Parathyroid adenoma (tissue), 2 donors: Measurements from ENCODE around the gene POLDIP2.

ENCODE experiments used
- H2AFZ ChIP-seq: fragments of 300-600 bp; sonication (generic); one replicate; pipeline ENCODE4 v1.7.0; 2017; ENCODE audit warnings: antibody characterized with exemption, mild to moderate bottlenecking
- H3K27ac ChIP-seq: fragments of 300-600 bp; sonication (generic); one replicate; pipeline ENCODE4 v1.7.0; 2017
- H3K27me3 ChIP-seq: fragments of 300-600 bp; sonication (generic); one replicate; pipeline ENCODE4 v1.7.0; 2017; ENCODE audit warnings: low read length; ENCODE audit not compliant: control insufficient read depth, insufficient read depth
- H3K36me3 ChIP-seq: fragments of 300-600 bp; sonication (generic); one replicate; pipeline ENCODE4 v1.7.0; 2017; ENCODE audit warnings: low read length; ENCODE audit not compliant: control insufficient read depth, insufficient read depth
- H3K4me1 ChIP-seq: fragments of 300-600 bp; sonication (generic); one replicate; pipeline ENCODE4 v1.7.0; 2017; ENCODE audit warnings: control low read depth
- H3K4me2 ChIP-seq: fragments of 300-600 bp; sonication (generic); one replicate; pipeline ENCODE4 v1.7.0; 2017; ENCODE audit warnings: low read length
- H3K4me3 ChIP-seq: fragments of 300-600 bp; sonication (generic); one replicate; pipeline ENCODE4 v1.7.0; 2017; ENCODE audit warnings: low read depth, low read length
- H3K79me2 ChIP-seq: fragments of 300-600 bp; sonication (generic); one replicate; pipeline ENCODE4 v1.7.0; 2017; ENCODE audit warnings: control low read depth
- H3K9ac ChIP-seq: fragments of 300-600 bp; sonication (generic); one replicate; pipeline ENCODE4 v1.7.0; 2017; ENCODE audit warnings: mild to moderate bottlenecking
- H3K9me3 ChIP-seq: fragments of 300-600 bp; sonication (generic); one replicate; pipeline ENCODE4 v1.7.0; 2017; ENCODE audit warnings: low read length; ENCODE audit not compliant: control insufficient read depth
- TF ChIP-seq, protein P1 (sequence below): fragments of 300-600 bp; sonication (generic); IDR thresholded peaks from one replicate; pipeline ENCODE4 v1.7.0; 2017; ENCODE audit warnings: antibody characterized with exemption, mild to moderate bottlenecking
- donor health status: primary hyperparathyroidism.

The POLDIP2 gene

DNA sequence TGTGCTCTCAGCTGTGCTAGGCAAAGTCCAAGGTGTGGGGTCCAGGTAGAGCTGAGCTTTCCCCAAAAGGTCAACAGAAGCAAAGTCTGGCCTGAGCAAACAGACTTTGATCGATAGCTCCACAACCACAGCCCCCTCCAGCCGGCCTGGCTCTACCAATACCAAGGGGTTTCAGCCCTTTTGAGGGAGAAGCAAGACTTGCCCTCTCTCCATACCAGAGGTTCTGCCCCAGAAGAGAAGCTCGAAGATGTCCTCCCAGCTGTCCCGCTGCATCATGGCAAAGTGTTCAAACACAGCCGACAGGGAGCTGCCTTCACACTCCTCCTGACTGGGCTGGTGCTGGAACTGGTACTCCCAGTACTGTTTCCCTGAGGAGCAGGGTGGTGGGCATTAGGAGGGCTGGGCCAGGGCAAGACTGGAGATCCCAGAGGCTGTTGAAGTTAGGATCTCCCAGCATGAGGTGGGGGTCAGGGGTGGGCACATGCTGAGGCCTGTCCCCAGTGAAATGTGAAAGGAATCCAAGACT lies 11.0 kb upstream of the POLDIP2 start:
- no peak overlapping the region for H3K27ac ChIP-seq
- TF ChIP-seq, protein P1, sequence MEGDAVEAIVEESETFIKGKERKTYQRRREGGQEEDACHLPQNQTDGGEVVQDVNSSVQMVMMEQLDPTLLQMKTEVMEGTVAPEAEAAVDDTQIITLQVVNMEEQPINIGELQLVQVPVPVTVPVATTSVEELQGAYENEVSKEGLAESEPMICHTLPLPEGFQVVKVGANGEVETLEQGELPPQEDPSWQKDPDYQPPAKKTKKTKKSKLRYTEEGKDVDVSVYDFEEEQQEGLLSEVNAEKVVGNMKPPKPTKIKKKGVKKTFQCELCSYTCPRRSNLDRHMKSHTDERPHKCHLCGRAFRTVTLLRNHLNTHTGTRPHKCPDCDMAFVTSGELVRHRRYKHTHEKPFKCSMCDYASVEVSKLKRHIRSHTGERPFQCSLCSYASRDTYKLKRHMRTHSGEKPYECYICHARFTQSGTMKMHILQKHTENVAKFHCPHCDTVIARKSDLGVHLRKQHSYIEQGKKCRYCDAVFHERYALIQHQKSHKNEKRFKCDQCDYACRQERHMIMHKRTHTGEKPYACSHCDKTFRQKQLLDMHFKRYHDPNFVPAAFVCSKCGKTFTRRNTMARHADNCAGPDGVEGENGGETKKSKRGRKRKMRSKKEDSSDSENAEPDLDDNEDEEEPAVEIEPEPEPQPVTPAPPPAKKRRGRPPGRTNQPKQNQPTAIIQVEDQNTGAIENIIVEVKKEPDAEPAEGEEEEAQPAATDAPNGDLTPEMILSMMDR, result no peak

GRCh38 chr17:28367641-28368305 lies 10.4 kb upstream of the POLDIP2 start:
- Histone ChIP-seq H3K4me2 (no peak overlapping the region), H3K9ac (no peak overlapping the region), H3K4me3 (no peak overlapping the region), H3K27me3 (no peaks in the 10 kb centered on the region), H3K79me2 (peaks cover under 1% of the 10 kb centered on the region), H3K9me3 (no peaks in the 10 kb centered on the region), H3K36me3 (no peaks in the 10 kb centered on the region), H3K27ac (no peak overlapping the region), H3K4me1 (peaks cover 1% of the 10 kb centered on the region), H2AFZ (no peak overlapping the region)
- TF ChIP-seq, protein P1, result no peak

More for the DNA sequence above, 11.0 kb upstream of the POLDIP2 start:
- peaks cover 5% of the 10 kb centered on the region for H3K79me2 ChIP-seq
- no peak overlapping the region for H2AFZ ChIP-seq
- no peaks in the 10 kb centered on the region for H3K36me3 ChIP-seq
- H3K4me2 ChIP-seq, result no peak overlapping the region
- H3K4me3 ChIP-seq, result no peak overlapping the region
- no peak overlapping the region for H3K9ac ChIP-seq
- peaks cover 7% of the 10 kb centered on the region for H3K4me1 ChIP-seq
- H3K27me3 ChIP-seq, result no peaks in the 10 kb centered on the region
- H3K9me3 ChIP-seq, result no peaks in the 10 kb centered on the region

DNA sequence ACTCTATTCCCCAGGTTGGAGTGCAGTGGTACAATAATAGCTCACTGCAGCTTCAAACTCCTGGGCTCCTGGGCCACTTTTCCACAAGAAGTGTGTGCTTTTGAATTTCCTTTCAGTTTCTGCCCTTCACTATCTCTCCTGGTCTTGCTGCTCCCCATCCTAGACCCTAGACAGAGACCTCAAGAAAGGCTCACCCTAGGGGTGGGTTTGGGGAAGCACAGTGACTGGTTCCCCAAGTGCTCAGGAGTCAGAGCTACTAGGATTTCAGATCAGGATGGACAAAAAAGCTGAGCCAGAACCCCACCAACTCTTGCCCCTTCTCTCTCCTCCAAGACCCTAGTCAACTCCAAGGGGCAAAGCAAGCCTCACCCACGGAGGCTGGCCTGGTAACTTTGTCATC lies 9.3 kb upstream of the POLDIP2 start:
- Histone ChIP-seq H3K27ac (no peak overlapping the region), H3K36me3 (no peaks in the 10 kb centered on the region), H3K79me2 (no peaks in the 10 kb centered on the region), H3K27me3 (no peaks in the 10 kb centered on the region), H3K4me1 (no peaks in the 10 kb centered on the region), H3K4me2 (no peak overlapping the region), H3K4me3 (no peak overlapping the region), H2AFZ (no peak overlapping the region), H3K9ac (no peak overlapping the region), H3K9me3 (no peaks in the 10 kb centered on the region)
- TF ChIP-seq, protein P1, result no peak

GRCh38 chr17:28365487-28365886 lies 8.2 kb upstream of the POLDIP2 start:
- Histone ChIP-seq H3K27me3 (no peaks in the 10 kb centered on the region), H3K36me3 (no peaks in the 10 kb centered on the region), H3K4me3 (no peak overlapping the region), H3K9me3 (no peaks in the 10 kb centered on the region), H3K4me2 (no peak overlapping the region), H3K4me1 (no peaks in the 10 kb centered on the region), H3K27ac (no peak overlapping the region), H3K9ac (no peak overlapping the region), H3K79me2 (no peaks in the 10 kb centered on the region), H2AFZ (no peak overlapping the region)
- TF ChIP-seq, protein P1, result no peak
